Hematopoietic multipotent progenitor cell (in vitro differentiated cells): ENCODE measurements around the gene ZNF138. TPM values are rescaled to one million over a fixed set of nuclear protein-coding genes. Genes with fewer than 3 reads are reported as not detected.
"Not testable (repeated sequence)": the region's sequence is repeated elsewhere in the genome, so short reads cannot be mapped to it uniquely, and the experiment has no call there.

Experiments
- DNase-seq, 3 donors: peaks; one replicate each; pipeline ENCODE4 v3.0.0-alpha.2; 2011 to 2015; ENCODE audit warnings: low read depth in 2 of 3, low spot score in 2 of 3
- total RNA-seq: library from RNA; depleted of rRNA; stranded (reverse); fragments of >200 nt; gene quantifications from one replicate; pipeline ENCODE4 v1.2.3, GENCODE V29; 2012

ZNF138 gene
- total RNA-seq, 1 donor, result 4.3 TPM

DNA sequence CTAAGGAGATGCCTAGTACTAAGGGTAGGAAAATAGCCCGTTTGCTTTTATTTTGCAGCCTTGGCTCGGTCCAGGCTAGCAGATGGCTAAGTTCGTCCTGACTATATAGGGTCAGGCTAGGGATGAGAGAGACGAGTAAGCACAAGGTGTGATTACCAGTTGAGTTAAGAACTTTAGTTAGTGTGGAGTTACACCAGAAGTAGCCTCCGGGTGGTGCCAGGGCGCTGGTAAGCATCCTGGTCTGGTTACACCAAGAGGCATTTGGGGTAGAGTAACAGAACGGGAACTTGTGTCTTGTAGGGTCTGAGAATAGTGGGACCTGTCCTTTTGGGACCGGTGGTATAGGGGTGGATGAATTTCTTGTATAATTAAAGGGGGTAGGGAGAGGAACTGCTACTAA is 41.6 kb downstream of the ZNF138 start:
- not testable (repeated sequence) for DNase-seq

- DNase-seq, result not testable (repeated sequence)
Measured at GRCh38 chr7:64838051-64838450, 43.8 kb downstream of the ZNF138 start.

DNA sequence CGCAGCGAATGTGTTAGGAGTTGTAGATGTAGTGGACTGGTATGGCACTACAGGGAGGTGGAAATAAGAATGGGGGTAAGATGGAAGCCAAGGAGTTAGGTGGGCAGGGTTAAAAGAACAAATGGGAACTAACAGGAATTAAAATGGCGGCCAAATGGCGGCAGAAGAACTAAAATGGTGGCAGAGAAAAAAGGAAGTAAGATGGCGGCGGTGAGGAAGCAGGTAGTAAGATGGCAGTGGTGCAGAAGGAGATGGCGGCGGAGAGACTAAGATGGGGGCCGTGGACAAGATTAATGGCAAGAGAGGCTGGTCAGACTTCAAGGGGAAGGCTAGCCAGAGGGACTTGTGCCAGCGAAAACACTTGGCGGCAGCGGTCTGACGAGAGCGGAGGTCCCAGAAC is 44.5 kb downstream of the ZNF138 start:
- no peak for DNase-seq

GRCh38 chr7:64839910-64840309 is 45.7 kb downstream of the ZNF138 start:
- no peak for DNase-seq

DNA sequence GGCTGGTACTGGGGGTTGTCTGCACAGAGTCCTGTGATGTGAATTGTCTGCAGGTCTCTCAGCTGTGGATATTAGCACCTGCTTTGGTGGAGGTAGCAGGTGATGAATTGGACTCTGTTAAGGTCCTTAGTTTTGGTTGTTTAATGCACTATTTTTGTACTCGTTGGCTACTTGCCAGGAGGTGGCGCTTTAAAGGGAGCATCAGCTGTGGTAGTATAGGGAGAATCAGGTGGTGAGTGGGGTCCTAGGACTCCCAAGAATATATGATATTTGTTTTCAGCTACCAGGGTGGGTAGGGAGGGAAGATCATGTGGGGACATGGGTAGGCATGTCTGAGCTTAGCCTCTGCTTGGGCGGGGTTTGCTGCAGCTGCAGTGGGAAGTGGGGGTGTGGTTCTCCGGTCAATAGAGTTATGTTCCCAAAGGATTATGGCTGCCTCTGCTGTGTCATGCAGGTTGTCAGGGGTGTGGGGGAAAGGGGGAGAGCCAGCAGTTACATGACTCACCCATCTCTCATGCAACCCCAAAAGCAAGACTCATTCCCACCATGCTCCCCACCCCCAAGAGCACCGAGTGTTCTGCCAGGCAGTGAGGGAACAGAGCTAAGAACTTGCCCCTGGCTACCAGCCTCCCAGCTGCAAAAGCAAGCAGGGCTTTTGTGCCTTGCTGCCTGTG is 55.2 kb downstream of the ZNF138 start:
- no peak for DNase-seq

- no peak for DNase-seq
Measured at GRCh38 chr7:64849924-64850499, 55.8 kb downstream of the ZNF138 start.

DNA sequence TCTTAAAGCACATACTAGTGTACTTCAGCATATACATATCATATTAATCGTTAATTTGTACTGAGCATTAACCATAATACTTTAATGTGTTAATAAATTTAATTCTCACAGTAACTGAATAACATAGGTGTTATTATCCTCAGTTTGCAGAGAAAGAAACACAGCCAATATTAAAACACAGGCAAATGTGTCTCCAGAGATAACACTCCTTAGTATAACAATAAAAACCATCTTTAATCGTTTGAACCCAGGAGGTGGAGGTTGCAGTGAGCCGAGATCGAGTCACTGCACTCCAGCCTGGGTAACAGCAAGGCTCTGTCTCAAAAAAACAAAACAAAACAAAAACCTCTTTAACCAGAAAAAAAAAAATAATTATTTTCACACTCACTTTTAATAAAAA is 59.5 kb downstream of the ZNF138 start:
- DNase-seq, result no peak

- no peak for DNase-seq
Measured at GRCh38 chr7:64854969-64855368, 60.7 kb downstream of the ZNF138 start.

- no peak for DNase-seq
Measured at GRCh38 chr7:64863021-64863420, 68.8 kb downstream of the ZNF138 start.

- not testable (repeated sequence) for DNase-seq
Measured at GRCh38 chr7:64863530-64863929, 69.3 kb downstream of the ZNF138 start.

DNA sequence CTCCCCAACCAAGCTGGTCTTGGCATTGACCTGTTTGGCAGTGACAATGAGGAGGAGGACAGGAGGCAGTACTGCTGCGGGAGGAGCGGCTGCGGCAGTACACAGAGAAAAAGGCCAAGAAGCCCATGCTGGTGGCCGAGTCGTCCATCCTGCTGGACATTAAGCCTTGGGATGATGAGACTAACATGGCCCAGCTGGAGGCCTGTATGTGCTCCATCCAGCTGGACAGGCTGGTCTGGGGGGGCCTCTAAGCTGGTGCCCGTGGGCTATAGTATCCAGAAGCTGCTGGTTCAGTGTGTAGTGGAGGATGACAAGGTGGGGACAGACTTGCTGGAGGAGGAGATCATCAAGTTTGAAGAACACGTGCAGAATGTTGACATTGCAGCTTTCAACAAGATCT is 69.7 kb downstream of the ZNF138 start:
- DNase-seq, result no peak

DNA sequence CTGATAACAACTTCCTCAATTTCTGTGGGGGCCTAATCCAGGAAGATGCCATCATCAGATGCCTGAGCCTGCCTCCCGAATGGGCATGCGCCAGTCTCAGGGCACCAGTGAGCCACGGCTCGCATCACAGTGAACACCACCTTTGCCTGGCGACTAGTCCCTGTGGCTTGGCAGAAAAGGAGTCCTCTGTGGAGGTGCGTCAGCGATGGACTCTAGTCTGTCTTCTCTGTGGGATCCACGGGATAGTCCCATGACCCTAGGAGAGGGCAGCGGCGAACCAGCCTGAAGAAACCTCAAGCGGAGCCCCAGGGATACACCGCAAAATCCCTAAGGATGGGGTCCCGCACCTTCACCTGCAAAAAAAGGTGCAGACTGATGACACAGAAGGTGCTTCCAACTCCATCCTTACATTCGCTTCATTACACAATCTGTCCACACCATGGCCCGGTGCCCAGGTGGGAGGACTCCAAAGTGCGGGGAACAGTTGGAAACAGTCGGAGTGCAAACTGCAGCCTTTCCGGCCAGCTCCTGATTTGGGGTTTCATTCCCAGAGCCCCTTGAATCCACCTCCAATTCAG is 73.7 kb downstream of the ZNF138 start:
- no peak for DNase-seq

GRCh38 chr7:64868499-64868898 is 74.3 kb downstream of the ZNF138 start:
- no peak for DNase-seq

DNA sequence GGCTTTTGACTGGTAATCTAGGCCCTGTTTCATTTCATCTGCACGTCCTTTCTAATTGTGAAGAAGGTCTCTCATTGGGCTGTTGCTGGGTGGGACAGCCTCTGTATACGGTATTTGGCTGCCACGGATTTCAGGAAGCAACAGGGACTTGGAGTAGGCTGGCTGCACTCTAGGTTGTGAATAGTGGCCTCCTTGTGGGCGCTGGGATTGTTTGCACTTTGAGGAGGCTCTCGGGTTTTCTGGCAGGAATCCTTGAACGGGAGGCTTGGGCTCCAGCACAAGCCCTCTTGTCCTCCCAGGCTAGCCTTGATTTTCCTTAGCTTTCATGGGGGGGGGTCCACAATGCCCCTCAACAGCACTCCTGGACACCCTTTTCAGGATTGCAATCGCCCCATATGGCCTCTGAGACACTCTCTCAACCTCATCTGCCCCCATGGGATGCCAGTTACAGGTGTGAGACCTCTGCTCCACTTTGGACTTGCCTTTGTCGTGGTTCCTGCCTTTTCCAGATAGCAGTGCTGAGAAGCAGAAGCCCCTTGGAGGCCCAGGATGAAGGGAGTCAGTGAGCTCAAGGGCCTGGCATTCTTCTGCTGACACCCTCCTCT is 75.0 kb downstream of the ZNF138 start:
- DNase-seq, result no peak

DNA sequence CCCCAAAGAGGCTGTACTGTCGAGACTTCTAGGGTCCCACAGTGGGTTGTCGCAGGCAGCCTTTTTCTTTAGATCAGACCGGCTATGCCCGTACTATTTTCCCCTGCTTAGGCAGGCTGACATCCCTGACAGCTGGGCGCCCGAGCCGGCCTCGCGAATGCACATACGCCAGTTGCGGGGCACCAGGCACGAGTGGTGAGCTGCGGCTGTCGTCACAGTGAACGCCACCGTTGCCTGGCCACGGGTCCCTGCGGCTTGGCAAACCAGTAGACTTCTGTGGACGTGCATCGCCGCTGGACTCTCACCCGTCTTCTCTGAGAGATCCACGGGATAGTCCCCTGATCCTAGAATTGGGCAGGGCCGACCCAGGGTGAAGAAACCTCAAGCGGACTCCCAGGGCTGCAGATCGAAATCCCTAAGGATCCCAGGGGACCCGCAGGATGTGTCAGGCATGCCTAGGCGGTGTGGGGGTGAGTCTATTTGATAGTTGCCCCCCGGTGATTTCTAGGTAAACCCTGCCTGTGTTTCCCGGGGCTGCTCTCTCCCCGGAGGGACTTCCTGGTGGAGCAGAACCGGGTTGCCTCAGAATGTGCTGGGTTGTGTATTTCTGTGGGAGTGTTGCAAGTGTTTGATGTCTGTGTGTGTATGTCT is 75.8 kb downstream of the ZNF138 start:
- no peak for DNase-seq

DNA sequence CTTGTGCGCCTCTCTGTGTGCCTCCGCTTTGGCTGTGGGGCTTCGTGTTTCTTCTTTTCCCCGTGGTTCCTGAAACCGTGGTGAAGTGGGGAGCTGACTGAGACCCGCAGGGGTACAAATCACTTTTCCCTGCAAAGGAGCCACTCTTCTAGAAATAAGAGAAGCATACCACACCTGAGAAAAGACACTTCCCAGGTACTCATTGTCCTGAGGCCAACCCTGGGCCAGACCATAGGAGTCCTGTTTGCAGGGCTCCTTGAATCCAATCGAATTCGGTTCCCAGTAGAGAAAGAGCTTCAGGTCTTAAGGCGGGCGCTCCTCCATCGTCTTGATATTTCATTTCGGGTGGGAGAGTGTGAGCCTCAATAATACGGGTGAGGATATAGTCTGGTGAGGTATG is 76.4 kb downstream of the ZNF138 start:
- no peak for DNase-seq

DNA sequence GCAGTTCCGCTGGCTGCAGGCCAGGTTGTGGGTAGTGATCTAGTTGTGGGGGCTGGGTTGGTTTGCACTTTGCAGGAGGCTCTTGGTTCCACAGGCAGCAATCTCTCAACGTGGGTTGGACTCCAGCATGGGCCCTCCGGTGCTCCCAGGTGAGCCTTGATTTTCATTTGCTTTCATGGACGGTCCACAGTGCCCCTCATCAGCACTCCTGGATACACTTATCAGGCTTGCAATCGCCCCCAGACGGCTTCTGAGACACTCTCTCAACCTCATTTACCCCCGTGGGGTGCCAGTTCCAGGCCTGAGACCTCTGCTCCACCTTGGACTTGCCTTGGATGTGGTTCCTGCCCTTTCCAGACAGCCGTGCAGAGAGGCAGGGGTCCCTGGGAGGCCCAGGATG is 77.5 kb downstream of the ZNF138 start:
- no peak for DNase-seq

DNA sequence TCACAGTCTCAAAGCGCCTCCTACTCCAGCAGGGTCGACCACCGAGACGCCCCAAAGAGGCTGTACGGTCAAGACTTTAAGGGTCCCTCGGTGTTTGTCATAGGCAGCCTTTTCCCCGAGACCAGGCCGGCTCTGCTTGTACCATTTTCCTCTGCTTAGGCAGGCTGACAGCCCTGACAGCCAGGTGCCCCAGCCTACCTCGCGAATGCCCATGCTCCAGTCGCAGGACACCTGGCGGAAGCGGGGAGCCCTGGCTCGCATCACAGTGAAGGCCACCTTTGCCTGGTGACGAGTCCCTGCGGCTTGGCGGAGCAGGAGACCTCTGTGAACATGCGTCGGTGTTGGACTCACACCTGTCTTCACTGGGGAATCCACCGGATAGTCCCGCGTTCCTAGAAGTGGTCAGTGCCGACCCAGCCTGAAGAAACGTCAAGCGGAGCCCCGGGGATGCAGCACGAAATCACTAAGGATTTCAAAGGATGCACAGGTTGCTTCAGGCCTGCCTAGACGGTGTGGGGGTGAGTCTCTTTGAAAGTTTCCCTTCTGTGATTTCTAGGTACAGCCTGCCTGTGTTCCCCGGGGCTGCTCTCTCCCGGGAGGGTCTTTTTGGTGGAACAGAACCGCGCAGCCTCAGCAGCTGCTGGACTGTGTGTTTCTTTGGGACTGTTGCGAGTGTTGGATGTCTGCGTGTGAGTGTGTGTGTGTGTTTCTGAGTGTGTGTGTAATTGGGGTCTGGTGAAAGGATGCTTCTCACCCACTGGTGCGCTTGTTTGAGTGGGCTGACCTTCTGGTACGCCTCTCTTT is 78.3 kb downstream of the ZNF138 start:
- no peak for DNase-seq

DNA sequence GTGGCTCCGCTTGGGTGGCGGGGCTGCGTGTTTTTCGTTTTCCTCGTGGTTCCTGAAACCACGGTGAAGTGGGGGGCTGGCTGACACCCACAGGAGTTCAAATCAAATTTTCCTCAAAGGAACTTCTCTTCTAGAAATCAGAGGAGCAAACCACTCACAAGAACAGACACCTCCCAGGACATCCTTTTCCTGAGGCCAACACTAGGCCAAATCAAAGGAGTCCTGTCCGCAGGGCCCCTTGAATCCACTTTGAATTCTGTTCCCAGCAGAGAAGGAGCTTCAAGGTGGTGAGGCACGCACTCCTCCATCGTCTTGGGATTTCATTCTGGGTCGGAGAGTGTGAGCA is 78.9 kb downstream of the ZNF138 start:
- no peak for DNase-seq

- DNase-seq, result no peak
Measured at GRCh38 chr7:64873517-64873916, 79.3 kb downstream of the ZNF138 start.

DNA sequence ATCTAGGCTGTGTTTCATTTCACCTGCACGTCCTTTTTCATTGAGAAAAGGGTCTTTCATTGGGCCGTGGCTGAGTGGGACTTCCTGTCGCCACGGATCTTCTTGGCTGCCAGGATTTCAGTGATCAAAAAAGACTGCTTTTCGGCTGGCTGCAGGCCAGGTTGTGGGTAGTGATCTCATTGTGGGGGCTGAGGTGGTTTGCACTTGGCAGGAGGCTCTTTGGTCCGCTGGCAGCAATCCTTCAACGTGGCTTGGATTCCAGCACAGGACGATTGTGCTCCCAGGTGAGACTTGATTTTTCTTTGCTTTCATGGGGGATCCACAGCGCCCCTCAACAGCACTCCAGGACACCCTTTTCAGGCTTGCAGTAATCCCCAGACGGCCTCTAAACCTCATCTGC is 79.9 kb downstream of the ZNF138 start:
- DNase-seq, result no peak
